OCI-LY7 (cell line): ENCODE data around the gene SLC6A7.

Source experiments
- CTCF ChIP-seq: fragments of 200-600 bp; sonication (generic); conservative IDR thresholded peaks from 2 replicates; pipeline ENCODE4 v1.5.1; 2014; ENCODE audit warnings: mild to moderate bottlenecking, antibody characterized with exemption, low read length, moderate library complexity, mixed read lengths
- EZH2phosphoT487 ChIP-seq: fragments of 200-600 bp; sonication (generic); IDR thresholded peaks from 2 replicates; pipeline ENCODE4 v1.6.1; 2018; ENCODE audit warnings: low read depth, borderline replicate concordance, mild to moderate bottlenecking, mixed run types, antibody characterized with exemption, low read length, moderate library complexity, mixed read lengths

GRCh38 chr5:150156027-150156368, 33.9 kb upstream of the SLC6A7 start:
- no peak for TF ChIP-seq CTCF
- TF ChIP-seq EZH2phosphoT487 = no peak
